H9 (cell line): ENCODE results near the gene SLC30A3. TPM values are rescaled to one million over a fixed set of nuclear protein-coding genes. Genes with fewer than 3 reads are reported as not detected.

Experiments used
- DNase-seq: peaks from one replicate; pipeline ENCODE4 v3.0.0-alpha.2; 2017
- H2AFZ ChIP-seq: one replicate; pipeline ENCODE4 v1.6.1; 2013; ENCODE audit warnings: mild to moderate bottlenecking, low read length, control low read depth, moderate library complexity
- H2AK5ac ChIP-seq: 2 replicates; pipeline ENCODE4 v1.6.1; 2013; ENCODE audit warnings: low read length, control low read depth, mixed read lengths; ENCODE audit not compliant: insufficient read length
- H2BK120ac ChIP-seq: one replicate; pipeline ENCODE4 v1.6.1; 2013; ENCODE audit warnings: low read depth, mild to moderate bottlenecking, low read length, control low read depth, inconsistent platforms; ENCODE audit not compliant: poor library complexity, severe bottlenecking
- H2BK12ac ChIP-seq: 2 replicates; pipeline ENCODE4 v1.6.1; 2013; ENCODE audit warnings: low read length, control low read depth, mixed read lengths, low read depth; ENCODE audit not compliant: insufficient read length
- H2BK15ac ChIP-seq: 2 replicates; pipeline ENCODE4 v1.6.1; 2013; ENCODE audit warnings: low read depth, low read length, control low read depth
- H2BK20ac ChIP-seq: one replicate; pipeline ENCODE4 v1.6.1; 2013; ENCODE audit warnings: low read depth, mild to moderate bottlenecking, low read length, control low read depth, inconsistent platforms; ENCODE audit not compliant: poor library complexity, severe bottlenecking
- H2BK5ac ChIP-seq: 2 replicates; pipeline ENCODE4 v1.6.1; 2013; ENCODE audit warnings: low read length, control low read depth, mixed read lengths; ENCODE audit not compliant: insufficient read length
- H3K14ac ChIP-seq: 2 replicates; pipeline ENCODE4 v1.6.1; 2013; ENCODE audit warnings: low read length, control low read depth; ENCODE audit not compliant: insufficient read depth
- H3K18ac ChIP-seq: 2 replicates; pipeline ENCODE4 v1.6.1; 2013; ENCODE audit warnings: low read depth, mild to moderate bottlenecking, mixed read lengths, low read length, control low read depth; ENCODE audit not compliant: insufficient read length
- H3K23ac ChIP-seq: 2 replicates; pipeline ENCODE4 v1.6.1; 2013; ENCODE audit warnings: low read length, control low read depth, mixed read lengths, low read depth; ENCODE audit not compliant: insufficient read length
- H3K23me2 ChIP-seq: 2 replicates; pipeline ENCODE4 v1.6.1; 2013; ENCODE audit warnings: low read depth, mild to moderate bottlenecking, mixed read lengths, low read length, control low read depth; ENCODE audit not compliant: insufficient read length, poor library complexity, severe bottlenecking
- H3K27ac ChIP-seq: 2 replicates; pipeline ENCODE4 v1.5.1; 2013; ENCODE audit warnings: low read length, control low read depth, mixed read lengths, low read depth; ENCODE audit not compliant: insufficient read length
- H3K27me3 ChIP-seq: 2 replicates; pipeline ENCODE4 v1.6.1; 2013; ENCODE audit warnings: low read length, control low read depth, inconsistent platforms; ENCODE audit not compliant: insufficient read depth
- H3K4ac ChIP-seq: 2 replicates; pipeline ENCODE4 v1.6.1; 2013; ENCODE audit warnings: low read depth, mild to moderate bottlenecking, control low read depth, inconsistent platforms, low read length, moderate library complexity
- H3K4me1 ChIP-seq: 2 replicates; pipeline ENCODE4 v1.6.1; 2013; ENCODE audit warnings: low read length, control low read depth, inconsistent platforms; ENCODE audit not compliant: insufficient read depth
- H3K4me2 ChIP-seq: 2 replicates; pipeline ENCODE4 v1.6.1; 2013; ENCODE audit warnings: low read length, control low read depth, mixed read lengths; ENCODE audit not compliant: insufficient read length, insufficient read depth
- H3K56ac ChIP-seq: 2 replicates; pipeline ENCODE4 v1.6.1; 2013; ENCODE audit warnings: low read depth, mild to moderate bottlenecking, mixed read lengths, low read length, control low read depth; ENCODE audit not compliant: insufficient read length
- H3K79me1 ChIP-seq: 2 replicates; pipeline ENCODE4 v1.6.1; 2013; ENCODE audit warnings: low read depth, mild to moderate bottlenecking, moderate library complexity, low read length, control low read depth, inconsistent platforms; ENCODE audit not compliant: insufficient read depth, poor library complexity, severe bottlenecking
- H3K79me2 ChIP-seq: 2 replicates; pipeline ENCODE4 v1.6.1; 2013; ENCODE audit warnings: low read length, control low read depth, inconsistent platforms; ENCODE audit not compliant: insufficient read depth
- H3K9ac ChIP-seq: 2 replicates; pipeline ENCODE4 v1.6.1; 2013; ENCODE audit warnings: low read length, control low read depth, mixed read lengths; ENCODE audit not compliant: insufficient read length; ENCODE audit errors: extremely low read depth
- H3K9me3 ChIP-seq: one replicate; pipeline ENCODE4 v1.6.1; 2013; ENCODE audit warnings: low read depth, low read length, inconsistent platforms; ENCODE audit not compliant: control insufficient read depth
- H3T11ph ChIP-seq: one replicate; pipeline ENCODE4 v1.6.1; 2013; ENCODE audit warnings: mild to moderate bottlenecking, low read length, control low read depth, inconsistent platforms
- H4K20me1 ChIP-seq: one replicate; pipeline ENCODE4 v1.6.1; 2013; ENCODE audit not compliant: control insufficient read depth, insufficient read length, insufficient read depth
- H4K5ac ChIP-seq: 2 replicates; pipeline ENCODE4 v1.6.1; 2013; ENCODE audit warnings: low read depth, mild to moderate bottlenecking, mixed read lengths, low read length, control low read depth; ENCODE audit not compliant: insufficient read length
- H4K8ac ChIP-seq: replicated peaks from 2 replicates; pipeline ENCODE4 v1.6.1; 2013; ENCODE audit warnings: low read length, control low read depth, mixed read lengths, low read depth; ENCODE audit not compliant: insufficient read length
- H4K91ac ChIP-seq: 2 replicates; pipeline ENCODE4 v1.6.1; 2013; ENCODE audit warnings: low read depth, mild to moderate bottlenecking, moderate library complexity, mixed read lengths, low read length, control low read depth; ENCODE audit not compliant: insufficient read length
- H3K27ac Mint-ChIP-seq, 3 experiments: 2 replicates in 2 of 3; 3 replicates in 1 of 3; pipeline ENCODE4 v1.8.0; 2020 to 2021; ENCODE audit warnings: mixed read lengths in 3 of 3, mild to moderate bottlenecking in 1 of 3, moderate library complexity in 1 of 3
- H3K27me3 Mint-ChIP-seq: 2 replicates; pipeline ENCODE4 v1.8.0; 2021; ENCODE audit warnings: low read depth, mild to moderate bottlenecking, moderate library complexity, mixed read lengths
- H3K36me3 Mint-ChIP-seq, 3 experiments: 2 replicates in 2 of 3; 3 replicates in 1 of 3; pipeline ENCODE4 v1.8.0; 2020 to 2021; ENCODE audit warnings: low read depth in 3 of 3, mixed read lengths in 3 of 3; ENCODE audit not compliant: insufficient read depth in 1 of 3
- H3K4me1 Mint-ChIP-seq, 2 experiments: 2 replicates each; pipeline ENCODE4 v1.8.0; 2020; ENCODE audit warnings: mixed read lengths in 2 of 2
- H3K4me3 Mint-ChIP-seq, 2 experiments: 2 replicates in 1 of 2; 3 replicates in 1 of 2; pipeline ENCODE4 v1.8.0; 2020 to 2021; ENCODE audit warnings: mild to moderate bottlenecking in 2 of 2, mixed read lengths in 2 of 2, moderate library complexity in 1 of 2
- H3K9me3 Mint-ChIP-seq, 2 experiments: 2 replicates in 1 of 2; 3 replicates in 1 of 2; pipeline ENCODE4 v1.8.0; 2020; ENCODE audit warnings: mild to moderate bottlenecking in 2 of 2, mixed read lengths in 2 of 2, moderate library complexity in 1 of 2
- WGBS: extraction: QIAGEN DNeasy Blood & Tissue Kit; methylation state at CpG from one replicate; pipeline ENCODE4 v1.1.7; 2013; ENCODE audit warnings: missing lambda C conversion rate, low lambda C conversion rate, mixed read lengths; ENCODE audit not compliant: insufficient read length; ENCODE audit errors: extremely low coverage; 5-methylcytosine and 5-hydroxymethylcytosine counted together
- total RNA-seq: library from RNA; stranded (reverse); gene quantifications from 2 replicates; pipeline ENCODE4 v1.2.1, GENCODE V29; 2021
- TF ChIP-seq, protein P1 (sequence below): fragments of 200-600 bp; sonication (generic); conservative IDR thresholded peaks from 3 replicates; pipeline ENCODE4 v1.8.0; 2021; ENCODE audit warnings: antibody characterized with exemption, mild to moderate bottlenecking

SLC30A3 gene
- total RNA-seq, 1 experiment from 2014 or later: 2.5 TPM

DNA sequence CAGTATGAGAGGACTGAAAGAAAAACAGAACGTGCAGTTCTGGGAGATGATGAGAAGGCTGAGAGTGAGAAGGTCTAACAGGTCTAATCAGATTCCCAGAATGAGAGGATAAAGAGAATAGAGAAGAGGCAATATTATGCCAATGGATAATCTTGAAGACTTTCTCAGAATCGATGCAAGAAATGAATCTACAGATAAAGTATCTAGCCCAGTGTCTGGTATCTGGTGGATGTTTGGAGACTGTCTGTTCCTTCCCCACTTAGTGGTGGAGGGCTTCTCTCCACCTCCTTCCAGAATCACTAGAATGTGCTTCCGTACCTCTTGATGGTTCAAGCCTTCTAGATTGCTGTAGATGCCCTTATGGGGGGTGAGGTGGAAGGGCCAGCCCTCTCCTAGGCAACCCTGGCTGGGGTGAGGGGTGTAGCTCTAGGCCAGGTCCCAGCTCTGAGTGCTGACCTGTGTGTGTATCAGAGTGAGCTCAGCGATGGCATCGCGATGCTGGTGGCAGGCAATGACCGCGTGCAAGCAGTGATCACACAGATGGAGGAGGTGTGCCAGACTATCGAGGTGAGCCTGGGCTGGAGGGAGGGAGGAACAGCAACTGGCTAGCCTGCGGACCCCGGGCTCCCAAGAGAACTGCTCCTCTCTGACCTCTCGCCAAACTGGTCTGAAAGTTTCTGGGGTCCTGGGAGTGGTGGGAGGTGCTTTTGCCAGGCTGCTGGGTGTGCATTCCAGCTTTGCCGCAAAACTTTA is 41.8 kb upstream of the SLC30A3 start:
- Histone ChIP-seq H3K4ac (no peak overlapping the region), H4K91ac (no peak overlapping the region), H2BK20ac (no peak overlapping the region), H2BK12ac (no peak overlapping the region), H3K79me2 (no peaks in the 10 kb centered on the region), H4K5ac (no peak overlapping the region), H3K9ac (no peak overlapping the region), H3K4me2 (no peak overlapping the region), H3K23me2 (peaks cover 9% of the 10 kb centered on the region), H3K18ac (no peak overlapping the region), H4K8ac (no peak overlapping the region), H2BK5ac (no peak overlapping the region), H3K56ac (no peak overlapping the region), H3K4me1 (no peaks in the 10 kb centered on the region), H3T11ph (no peak overlapping the region), H2BK120ac (no peak overlapping the region), H4K20me1 (no peaks in the 10 kb centered on the region), H3K9me3 (no peaks in the 10 kb centered on the region), H2AK5ac (no peak overlapping the region), H3K79me1 (no peaks in the 10 kb centered on the region), H2AFZ (no peak overlapping the region), H3K14ac (no peak overlapping the region), H3K27me3 (peaks cover 21% of the 10 kb centered on the region), H3K23ac (no peak overlapping the region), H3K27ac (no peak overlapping the region), H2BK15ac (no peak overlapping the region)
- Mint-ChIP-seq H3K4me1 (peaks cover 5 to 9% of the 10 kb centered on the region in 2 experiments), H3K9me3 (no peaks in the 10 kb centered on the region), H3K4me3 (no peak overlapping the region), H3K36me3 (peaks cover 4 to 7% (median 4%) of the 10 kb centered on the region in 3 experiments; a peak in 6 of 7 replicates), H3K27me3 (peaks cover 48% of the 10 kb centered on the region), H3K27ac (no peak overlapping the region)
- TF ChIP-seq, protein P1, sequence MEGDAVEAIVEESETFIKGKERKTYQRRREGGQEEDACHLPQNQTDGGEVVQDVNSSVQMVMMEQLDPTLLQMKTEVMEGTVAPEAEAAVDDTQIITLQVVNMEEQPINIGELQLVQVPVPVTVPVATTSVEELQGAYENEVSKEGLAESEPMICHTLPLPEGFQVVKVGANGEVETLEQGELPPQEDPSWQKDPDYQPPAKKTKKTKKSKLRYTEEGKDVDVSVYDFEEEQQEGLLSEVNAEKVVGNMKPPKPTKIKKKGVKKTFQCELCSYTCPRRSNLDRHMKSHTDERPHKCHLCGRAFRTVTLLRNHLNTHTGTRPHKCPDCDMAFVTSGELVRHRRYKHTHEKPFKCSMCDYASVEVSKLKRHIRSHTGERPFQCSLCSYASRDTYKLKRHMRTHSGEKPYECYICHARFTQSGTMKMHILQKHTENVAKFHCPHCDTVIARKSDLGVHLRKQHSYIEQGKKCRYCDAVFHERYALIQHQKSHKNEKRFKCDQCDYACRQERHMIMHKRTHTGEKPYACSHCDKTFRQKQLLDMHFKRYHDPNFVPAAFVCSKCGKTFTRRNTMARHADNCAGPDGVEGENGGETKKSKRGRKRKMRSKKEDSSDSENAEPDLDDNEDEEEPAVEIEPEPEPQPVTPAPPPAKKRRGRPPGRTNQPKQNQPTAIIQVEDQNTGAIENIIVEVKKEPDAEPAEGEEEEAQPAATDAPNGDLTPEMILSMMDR: no peak
- DNase-seq: no peak
- no CpG with 5 or more reads among the region's 13 CpGs for WGBS
